ENCODE results near the gene NETO2.
"Not testable (repeated sequence)": the region's sequence is repeated elsewhere in the genome, so short reads cannot be mapped to it uniquely, and the experiment has no call there.

NETO2 gene

GRCh38 chr16:47063011-47063724 lies 80.6 kb downstream of the NETO2 start:
- no peak for DNase-seq

DNA sequence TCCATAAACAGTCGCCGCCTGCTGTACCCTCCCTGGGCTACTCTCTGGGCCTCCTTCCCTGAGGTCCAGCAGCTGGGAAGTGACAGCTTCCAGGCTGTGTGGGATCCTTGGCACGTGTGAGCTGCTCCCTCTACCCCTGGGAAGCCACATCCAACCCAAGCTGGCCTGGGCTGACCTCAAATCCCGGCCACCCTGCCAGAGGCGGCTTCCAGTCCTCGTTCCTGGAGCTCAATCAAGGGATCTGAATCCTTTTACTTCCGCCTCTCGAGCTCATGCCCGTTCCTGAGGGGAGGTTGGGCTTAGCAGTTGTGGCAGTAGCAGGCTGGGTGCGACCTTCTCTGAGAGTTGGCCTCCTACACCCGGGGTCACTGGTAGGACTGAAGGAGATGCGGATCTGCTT lies 82.5 kb downstream of the NETO2 start:
- no peak for DNase-seq

GRCh38 chr16:47060596-47060995 lies 83.1 kb downstream of the NETO2 start:
- DNase-seq = no peak

- no peak for DNase-seq
Measured at GRCh38 chr16:47059991-47060390, 83.8 kb downstream of the NETO2 start.

DNA sequence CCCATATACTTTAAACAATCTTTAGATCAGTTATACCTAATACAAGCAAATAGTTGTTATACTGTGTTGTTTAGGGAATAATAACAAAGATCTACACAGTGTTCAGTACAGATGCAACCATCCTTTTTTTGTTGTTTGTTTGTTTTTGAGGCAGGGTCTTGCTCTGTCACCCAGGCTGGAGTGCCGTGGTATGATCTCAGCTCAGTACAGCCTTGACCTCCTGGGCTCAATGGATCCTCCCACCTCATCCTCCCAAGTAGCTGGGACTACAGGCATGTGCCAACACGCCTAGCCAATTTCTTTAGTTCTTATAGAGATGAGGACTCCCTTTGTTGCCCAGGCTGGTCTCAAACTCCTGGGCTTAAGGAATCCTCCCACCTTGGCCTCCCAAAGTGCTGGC lies 84.6 kb downstream of the NETO2 start:
- DNase-seq = not testable (repeated sequence)

- DNase-seq = peak; percentile 14
Measured at GRCh38 chr16:47058295-47059086, 85.3 kb downstream of the NETO2 start.

DNA sequence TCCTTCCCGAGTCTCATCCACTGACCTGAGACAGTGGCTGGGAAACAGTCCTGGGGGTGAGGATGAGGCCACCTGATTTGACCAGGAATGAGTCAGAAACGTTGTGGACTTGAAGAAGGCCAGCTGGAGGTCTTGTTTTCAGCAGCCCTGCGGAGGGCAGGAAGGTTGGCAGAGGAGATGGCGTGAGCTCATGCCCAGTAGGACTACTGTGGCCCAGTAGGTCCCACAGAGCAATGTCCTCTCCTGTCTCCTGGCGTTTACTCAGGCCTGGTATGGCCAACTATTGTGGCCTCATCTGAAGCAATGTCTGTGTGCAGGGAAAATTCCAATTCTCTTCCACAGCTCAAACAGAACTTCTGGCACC lies 86.1 kb downstream of the NETO2 start:
- no peak for DNase-seq

DNA sequence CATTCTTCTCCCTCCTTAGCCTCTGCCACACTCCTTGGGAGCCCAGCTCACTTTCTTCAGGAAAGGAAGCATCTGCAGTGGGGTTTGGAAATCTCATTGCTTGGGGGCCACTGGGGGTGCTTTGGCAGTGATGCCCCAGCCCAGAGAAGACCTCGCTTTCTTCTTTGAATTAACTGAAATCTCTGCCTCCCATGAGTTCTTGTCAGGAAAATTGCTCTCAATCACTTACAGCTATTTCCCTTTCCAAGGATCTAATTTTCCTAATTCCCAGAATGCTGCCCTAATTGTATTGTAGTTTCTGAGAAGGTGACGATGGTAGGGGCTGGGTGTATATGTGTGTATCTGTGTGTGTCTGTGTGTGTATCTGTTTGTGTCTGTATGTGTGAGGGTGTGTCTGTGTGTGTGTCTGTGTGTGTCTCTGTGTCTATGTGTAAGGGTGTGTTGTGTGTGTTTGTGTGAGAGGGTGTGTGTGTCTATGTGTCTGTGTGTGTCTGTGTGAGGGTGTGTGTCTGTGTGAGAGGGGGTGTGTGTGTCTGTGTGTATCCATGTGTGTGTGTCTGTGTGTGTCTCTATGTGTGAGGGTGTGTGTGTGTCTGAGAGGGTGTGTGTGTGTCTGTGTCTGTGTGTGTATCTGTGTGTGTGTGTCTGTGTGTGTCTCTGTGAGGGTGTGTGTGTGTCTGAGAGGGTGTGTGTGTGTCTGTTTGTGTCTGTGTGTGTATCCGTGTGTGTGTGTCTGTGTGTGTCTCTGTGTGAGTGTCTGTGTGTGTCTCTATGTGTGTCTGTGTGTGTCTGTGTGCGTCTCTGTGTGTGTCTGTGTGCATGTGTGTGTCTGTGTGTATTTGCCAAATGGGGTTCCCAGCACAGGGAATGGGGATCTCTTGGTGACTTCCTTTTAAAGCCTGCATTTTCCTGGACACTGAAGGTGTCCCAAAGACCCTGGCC lies 86.8 kb downstream of the NETO2 start:
- DNase-seq = no peak

DNA sequence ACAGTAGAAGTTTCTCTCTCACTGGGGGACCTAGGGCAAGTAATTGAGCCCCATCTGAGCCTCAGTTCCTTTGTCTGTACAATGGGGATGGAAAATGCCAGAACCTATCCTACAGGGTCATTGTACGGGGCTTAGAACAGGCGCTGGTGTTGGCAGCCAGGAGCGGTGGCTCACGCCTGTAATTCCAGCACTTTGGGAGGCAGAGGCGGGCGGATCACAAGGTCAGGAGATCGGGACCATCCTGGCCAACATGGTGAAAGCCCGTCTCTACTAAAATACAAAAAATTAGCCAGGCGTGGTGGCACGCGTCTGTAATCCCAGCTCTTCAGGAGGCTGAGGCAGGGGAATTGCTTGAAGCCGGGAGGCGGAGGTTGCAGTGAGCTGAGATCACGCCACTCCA lies 87.7 kb downstream of the NETO2 start:
- not testable (repeated sequence) for DNase-seq

- no peak for DNase-seq
Measured at GRCh38 chr16:47055136-47055885, 88.4 kb downstream of the NETO2 start.

DNA sequence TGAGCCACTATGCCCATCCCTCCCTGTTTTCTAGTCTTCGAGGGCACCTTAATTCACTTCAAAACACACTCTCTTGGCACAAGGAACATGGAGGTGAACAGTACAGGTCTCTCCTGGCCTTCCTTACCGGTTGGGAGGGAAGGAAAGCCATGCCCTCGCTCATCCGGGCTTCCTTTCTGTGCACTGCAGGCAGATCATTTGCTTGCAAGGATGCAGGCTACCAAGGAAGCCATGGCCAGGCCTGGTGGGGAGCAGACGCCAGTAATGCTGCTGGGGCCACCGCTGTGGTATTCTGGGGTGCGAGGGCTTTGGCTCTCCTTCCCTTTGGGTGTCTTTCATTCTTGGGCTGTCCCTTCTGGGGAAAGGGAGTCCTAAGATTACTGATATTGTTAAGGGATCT lies 89.4 kb downstream of the NETO2 start:
- no peak for DNase-seq

DNA sequence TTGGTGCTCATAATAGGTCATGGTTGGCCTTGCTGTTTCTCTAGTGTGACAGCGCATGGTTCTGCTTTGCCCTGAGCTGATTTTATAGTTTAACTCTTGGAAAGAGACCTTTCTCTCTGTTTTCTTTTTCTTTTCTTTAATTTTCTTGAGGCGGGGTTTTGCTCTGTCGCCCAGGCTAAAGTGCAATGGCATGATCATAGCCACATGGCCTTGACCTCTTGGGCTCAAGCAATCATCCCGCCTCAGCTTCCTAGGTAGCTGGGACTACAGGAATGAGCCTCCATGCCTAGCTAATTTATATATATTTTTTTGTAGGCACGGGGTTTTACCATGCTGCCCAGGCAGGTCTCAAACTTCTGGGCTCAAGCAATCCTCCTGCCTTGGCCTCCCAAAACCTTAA lies 89.8 kb downstream of the NETO2 start:
- no peak for DNase-seq

DNA sequence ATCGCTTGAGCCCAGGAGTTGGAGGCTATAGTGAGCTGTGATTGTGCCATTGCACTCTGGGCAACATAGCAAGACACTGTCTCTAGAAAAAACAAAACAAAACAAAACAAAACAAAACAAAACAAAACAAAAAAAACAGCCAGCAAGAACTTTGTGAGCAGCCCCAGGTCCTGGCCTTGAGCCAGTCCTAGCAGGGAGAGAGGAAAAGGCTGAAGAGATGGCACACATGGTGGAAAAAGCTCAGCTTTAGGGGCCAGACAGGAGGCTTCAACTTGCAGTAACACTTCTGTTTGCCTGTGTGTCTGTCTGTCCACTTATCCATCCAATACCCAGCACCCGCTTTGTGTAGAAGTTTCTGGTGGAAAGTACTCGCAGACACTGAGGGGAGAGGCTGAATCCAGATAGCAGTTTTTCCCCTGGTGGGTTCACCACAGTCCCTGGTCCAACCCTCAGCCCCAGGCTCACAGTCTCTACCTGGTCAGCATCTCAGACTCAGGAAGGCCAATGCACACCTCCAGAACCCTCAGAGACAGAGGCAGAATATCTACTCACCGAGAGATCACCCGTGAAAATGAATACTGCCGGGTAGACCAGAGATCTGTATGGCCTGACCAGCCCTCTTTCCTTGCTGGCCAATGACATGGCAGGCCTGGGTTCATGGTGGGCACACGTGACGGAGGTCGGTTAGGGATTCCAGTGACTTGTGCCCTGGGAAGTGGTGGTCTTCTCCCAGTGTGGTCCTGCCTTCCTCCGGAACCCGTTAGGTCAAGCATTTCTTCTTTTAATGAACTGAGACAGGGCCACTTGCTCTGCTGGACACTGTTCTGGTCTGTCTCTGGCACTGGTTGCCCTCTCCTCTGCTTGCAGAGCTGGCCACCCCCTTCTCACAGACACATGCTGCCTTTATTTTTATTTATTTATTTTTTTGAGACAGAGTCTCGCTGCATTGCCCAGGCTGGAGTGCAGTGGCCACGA lies 90.8 kb downstream of the NETO2 start:
- DNase-seq = no peak

DNA sequence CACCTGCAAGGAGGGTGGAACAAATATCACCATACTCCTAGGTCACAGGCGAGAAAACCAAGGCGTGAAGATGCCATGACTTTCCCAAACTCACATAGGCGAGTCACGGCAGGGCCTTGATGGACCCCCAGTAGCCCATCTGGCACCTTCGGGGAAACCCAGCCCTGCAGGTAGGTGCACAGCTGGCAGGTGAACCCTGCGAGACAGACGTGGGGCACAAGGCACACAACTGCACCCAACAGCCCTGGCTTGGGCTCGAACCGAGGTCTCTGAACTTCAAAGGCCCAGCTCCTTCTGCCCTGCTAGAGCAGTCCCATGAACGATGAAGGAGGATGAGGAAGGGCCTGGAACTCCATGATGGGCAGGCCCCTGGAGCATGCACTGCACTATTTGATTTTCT lies 92.7 kb downstream of the NETO2 start:
- no peak for DNase-seq

- DNase-seq = no peak
Measured at GRCh38 chr16:47049901-47050583, 93.7 kb downstream of the NETO2 start.

- DNase-seq = no peak
Measured at GRCh38 chr16:47047524-47048203, 96.1 kb downstream of the NETO2 start.

DNA sequence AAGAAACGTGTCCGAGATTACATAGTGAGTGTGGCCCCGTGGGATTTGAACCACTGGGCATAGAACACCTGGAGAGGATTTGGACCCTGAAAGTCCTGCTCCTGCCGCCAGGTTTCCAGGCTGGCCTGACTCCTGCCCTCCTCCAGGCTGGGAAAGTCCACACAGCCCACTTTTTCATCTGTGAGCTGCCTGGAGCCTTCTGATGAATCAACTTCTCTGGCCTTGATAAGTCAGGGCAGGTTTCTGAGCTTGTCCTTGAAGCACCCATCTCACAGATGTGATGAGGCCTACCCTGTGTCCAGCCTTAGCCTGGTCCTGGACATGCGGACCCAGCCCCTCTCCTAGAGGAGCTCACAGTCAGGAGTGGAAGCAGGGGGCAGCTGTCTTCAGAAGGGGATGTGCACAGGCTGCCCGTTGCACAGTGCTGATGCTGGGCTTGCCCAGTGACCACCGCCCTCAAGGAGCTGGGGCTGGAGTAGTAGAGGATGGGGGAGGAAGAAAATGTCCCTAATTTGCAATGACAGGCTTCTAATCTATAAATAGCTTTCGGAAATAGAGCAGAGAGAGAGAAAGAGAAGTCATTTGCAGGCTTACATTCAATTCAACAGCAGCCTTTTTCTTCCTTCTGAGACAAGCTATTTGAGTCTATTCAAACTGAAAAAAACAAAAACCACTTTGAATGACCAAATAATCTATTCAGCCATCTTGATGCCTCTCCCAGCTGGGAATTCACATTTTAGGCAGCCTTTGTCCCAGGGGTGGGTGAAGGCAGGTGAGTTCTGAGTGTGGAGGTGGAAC lies 96.8 kb downstream of the NETO2 start:
- DNase-seq = no peak

DNA sequence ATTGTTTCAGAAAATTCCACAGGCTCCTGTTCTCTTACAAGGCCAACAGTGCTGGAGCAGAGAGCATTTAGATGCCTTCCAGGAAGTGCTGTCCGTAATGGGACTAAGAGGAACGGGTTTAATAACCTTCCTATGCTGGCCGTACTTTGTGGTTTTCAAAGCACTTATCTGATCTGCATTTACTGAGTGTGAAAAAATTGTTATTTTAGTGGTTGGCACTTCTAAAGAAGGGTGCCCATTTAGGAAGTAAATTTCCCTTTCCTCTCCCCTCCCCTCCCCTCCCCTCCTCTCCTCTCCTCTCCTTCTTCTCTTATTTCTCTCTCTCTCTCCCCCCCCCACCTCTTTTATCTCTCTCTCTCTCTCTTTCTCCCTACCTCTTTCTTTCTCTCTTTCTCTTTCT lies 98.3 kb downstream of the NETO2 start:
- DNase-seq = no peak

- no peak for DNase-seq
Measured at GRCh38 chr16:47045023-47045422, 98.7 kb downstream of the NETO2 start.
